NCI-H460 (cell line): ENCODE results near the gene TTLL8. TPM values are rescaled to one million over a fixed set of nuclear protein-coding genes. Genes with fewer than 3 reads are reported as not detected.

Experiments
- DNase-seq: peaks from one replicate; pipeline ENCODE4 v3.0.0-alpha.2; 2016; ENCODE audit warnings: low read depth; ENCODE audit errors: extremely low read depth
- total RNA-seq: library from RNA; depleted of rRNA; stranded (reverse); fragments of >200 nt; shearing (Covaris generic); gene quantifications from 2 replicates; pipeline ENCODE4 v1.2.3, GENCODE V29; 2014; rRNA removed

The TTLL8 gene
- total RNA-seq, 1 experiment from 2014 or later, result not detected

DNA sequence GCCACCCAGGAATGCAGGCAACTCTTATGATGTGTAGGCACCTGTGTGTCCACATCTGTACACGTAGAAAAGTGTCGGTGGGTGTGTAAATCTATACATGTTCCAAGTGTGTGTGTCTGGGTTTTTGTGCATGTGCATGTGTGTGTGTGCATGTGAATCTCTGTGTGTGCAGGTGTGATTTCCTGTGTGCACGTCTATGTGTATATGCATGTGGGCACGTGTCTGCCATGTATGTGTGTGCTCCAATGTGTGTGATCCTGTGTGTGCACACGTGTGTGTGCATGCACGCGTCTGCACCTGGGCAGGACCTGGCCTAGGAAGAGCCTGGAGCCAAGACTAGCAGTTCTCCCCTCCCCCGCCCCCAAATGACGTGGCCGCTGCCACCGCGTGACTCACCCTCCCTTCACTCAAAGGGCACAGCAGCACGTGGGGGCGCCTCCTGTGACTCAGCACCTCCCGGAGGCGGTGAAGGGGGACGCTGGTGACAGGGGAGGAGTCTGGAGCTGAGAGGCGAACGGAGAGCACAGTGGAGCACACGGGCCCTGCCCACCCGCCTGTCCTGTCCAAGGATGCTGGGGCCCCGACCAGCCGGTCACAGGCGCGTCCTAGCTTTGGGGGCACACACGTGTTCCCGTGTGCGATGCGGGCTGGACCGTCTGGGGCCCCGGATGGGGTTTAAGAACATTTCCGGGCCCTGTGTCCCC lies 87.4 kb downstream of the TTLL8 start:
- DNase-seq, result peak; percentile 95

- no peak for DNase-seq
These were observed 88.2 kb downstream of the TTLL8 start for GRCh38 chr22:49969751-49970527.

DNA sequence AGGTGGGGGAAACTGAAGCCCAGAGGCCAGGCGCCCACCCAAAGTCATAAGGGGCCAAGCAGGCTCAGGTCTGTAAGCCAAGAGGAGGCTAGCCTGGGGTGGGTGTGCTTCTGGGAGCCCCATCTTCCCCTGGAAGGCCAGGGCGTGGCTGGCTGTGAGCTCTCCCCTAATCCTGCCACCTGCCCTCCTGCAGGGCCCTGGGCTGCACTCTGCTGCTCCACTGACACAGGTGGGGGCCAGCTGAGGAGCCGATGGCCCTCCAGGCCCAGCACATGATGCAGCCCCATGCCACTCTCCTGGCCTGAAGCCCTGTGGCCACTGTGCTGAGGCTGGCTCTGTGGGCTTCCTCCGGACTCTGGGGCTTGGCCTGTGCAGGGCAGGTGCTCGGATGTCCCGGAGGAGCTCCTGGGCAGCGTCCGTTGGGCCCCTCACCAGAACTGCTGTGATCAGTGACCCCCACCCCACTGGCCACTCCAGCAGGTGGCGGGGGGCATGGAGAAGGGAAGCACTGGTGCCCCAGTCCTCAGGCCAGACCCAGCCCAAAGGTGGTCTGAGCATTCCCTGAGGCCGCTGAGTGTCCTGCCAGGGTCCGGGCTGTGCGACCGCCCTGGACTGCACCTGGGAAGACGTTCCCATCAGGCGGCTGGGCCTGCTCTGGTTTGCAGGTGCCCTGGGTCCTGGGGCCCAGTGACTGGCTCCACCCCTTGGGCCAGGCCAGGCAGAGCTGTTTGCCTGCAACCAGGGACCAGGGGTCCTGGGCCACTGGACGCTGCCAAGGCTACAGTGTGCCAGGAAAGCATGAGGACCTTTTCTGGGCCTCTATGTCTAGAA lies 89.1 kb downstream of the TTLL8 start:
- DNase-seq, result no peak

Other genes starting within 250 kb of the TTLL8 start
- gene BRD1, start 230.4 kb downstream of the TTLL8 start, total RNA-seq, result 15.5 and 16.7 TPM in 2 replicates
- 14.0 and 15.5 TPM in 2 replicates for gene ZBED4, start 204.5 kb downstream of the TTLL8 start, total RNA-seq
- 10.7 and 12.9 TPM in 2 replicates for gene ALG12, start 139.9 kb downstream of the TTLL8 start, total RNA-seq
- 23.4 and 25.9 TPM in 2 replicates for gene CRELD2, start 139.7 kb downstream of the TTLL8 start, total RNA-seq
- 33.0 and 48.3 TPM in 2 replicates for gene PIM3, start 97.5 kb downstream of the TTLL8 start, total RNA-seq
- not detected in 2 replicates for gene IL17REL, start 45.5 kb downstream of the TTLL8 start, total RNA-seq
- gene MLC1, start 27.1 kb upstream of the TTLL8 start, total RNA-seq, result not detected in 2 replicates
- 0.07 TPM in 1 of 2 replicates, not detected in the other for gene MOV10L1, start 31.7 kb upstream of the TTLL8 start, total RNA-seq
- gene PANX2, start 112.4 kb upstream of the TTLL8 start, total RNA-seq, result 4.2 and 4.7 TPM in 2 replicates
- 21.7 and 26.1 TPM in 2 replicates for gene TRABD, start 127.6 kb upstream of the TTLL8 start, total RNA-seq
- gene SELENOO, start 142.7 kb upstream of the TTLL8 start, total RNA-seq, result 11.5 and 12.8 TPM in 2 replicates
- gene TUBGCP6, start 186.7 kb upstream of the TTLL8 start, total RNA-seq, result 10.7 and 13.0 TPM in 2 replicates
- gene HDAC10, start 193.0 kb upstream of the TTLL8 start, total RNA-seq, result 13.9 and 14.4 TPM in 2 replicates
- 22.0 and 24.9 TPM in 2 replicates for gene MAPK12, start 203.4 kb upstream of the TTLL8 start, total RNA-seq
- 1.3 and 1.8 TPM in 2 replicates for gene MAPK11, start 212.1 kb upstream of the TTLL8 start, total RNA-seq
- gene PLXNB2, start 249.3 kb upstream of the TTLL8 start, total RNA-seq, result 51.2 and 52.5 TPM in 2 replicates